CD1c-positive myeloid dendritic cell (primary cell): ENCODE data around the gene YKT6.

Experiments
- DNase-seq: peaks from one replicate; pipeline ENCODE4 v3.0.0-alpha.2; 2016; ENCODE audit errors: extremely low spot score

YKT6 gene

DNA sequence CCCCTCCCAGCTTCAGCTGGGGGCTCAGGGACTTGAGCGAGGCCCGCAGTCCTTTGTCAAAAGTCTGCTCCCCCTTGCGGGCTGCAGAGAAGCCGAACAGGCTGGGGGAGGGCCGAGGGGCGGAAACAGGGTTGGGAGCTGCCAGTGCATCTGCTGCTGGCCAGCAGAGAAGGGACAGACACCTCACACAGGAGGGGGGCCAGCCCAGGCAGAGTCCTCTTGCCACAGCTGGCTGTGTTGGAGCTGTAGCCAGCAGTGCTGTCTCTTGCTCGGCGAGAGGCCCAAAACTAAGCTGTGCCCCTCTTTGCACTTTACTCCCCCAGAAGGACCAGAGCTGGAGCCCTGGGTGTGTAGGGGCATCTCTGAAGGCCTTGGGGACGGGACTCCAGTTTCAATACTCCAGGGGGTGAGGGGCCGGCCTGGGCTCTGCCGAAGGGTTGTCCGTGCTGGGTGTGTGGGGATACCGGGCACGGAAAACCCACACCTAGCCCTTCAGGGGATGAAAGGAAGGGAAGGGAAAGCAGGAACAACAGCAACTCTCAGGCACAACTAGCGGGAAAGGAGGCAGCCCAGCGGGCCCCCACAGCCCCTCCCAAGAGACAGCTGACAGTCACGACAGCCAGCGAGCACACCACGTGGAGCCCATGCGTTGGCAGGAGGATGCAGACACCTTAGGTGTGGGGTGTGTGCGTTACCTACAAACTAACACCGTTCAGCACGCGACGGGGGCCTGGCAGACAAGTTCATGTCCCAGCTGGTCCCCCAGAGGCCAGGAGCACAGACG is 17.8 kb downstream of the YKT6 start:
- DNase-seq, result no peak

DNA sequence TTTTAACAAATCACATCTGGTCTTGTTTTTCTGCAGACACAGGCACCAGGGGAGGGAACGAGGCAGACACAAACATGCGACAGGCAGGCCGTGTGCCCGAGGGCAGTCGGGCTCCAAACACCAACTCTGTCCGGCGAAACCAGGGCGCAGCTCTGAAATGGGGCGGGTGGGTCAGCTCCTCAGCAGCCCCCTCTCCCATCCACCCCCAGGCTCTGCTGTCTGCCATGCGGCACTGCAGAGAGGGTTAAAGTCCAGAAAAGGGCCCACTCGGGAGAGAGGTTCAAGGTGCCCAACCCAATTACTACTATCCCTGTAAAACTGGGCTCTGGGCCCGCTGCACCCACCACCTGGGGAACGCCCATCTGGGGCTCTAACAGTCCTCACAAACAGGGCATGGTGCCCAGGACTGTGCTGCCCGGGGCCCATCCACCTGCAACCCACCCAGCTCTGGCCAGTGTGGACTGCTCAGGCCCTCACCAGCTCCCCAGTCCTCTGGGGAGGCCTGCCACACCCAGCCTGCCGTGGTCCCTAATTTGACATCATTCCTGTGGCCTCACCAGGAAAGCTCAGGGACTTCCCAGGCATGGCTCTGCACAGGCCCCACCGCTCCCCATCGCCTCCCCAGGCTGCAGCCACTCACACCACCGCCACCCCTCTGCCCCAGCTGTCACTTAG is 18.7 kb downstream of the YKT6 start:
- no peak for DNase-seq

- DNase-seq, result no peak
Observed at GRCh38 chr7:44220046-44220357, 19.2 kb downstream of the YKT6 start.

DNA sequence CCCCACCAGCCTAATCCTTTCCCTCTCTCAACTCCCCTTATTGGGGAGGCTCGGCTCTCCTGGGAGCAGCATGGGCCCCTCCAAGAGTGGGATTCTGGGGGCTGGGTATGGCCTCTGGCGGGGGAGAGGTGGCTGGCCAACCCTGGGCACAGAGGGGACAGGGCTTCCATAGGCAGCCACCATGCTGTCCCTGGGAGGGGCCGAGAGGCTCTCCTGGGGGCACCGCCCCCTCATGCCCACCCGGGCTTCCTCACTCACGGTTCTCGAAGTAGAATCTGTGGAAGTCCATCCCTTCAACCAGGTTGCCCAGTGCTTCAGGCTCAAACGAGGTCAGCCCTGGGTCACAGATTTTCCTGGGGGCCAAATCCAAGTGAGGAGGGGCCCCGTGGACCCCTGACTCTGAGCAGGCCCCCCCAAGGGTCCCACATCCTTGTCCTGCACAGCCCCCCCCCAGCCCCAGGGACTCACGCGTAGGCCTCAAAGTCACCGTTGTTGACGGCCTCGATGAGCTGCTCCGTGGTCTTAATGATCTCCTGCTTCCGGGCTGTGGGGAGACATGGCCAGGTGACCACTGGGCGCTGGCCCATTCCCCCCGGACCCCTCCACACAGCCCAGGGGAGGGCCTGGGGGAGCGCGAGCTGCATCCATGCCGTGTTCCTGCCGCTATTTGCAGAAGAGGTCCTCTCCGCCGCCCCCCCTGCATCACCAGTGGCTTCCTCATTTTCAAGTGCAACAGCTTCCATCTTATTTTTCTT is 19.8 kb downstream of the YKT6 start:
- no peak for DNase-seq

DNA sequence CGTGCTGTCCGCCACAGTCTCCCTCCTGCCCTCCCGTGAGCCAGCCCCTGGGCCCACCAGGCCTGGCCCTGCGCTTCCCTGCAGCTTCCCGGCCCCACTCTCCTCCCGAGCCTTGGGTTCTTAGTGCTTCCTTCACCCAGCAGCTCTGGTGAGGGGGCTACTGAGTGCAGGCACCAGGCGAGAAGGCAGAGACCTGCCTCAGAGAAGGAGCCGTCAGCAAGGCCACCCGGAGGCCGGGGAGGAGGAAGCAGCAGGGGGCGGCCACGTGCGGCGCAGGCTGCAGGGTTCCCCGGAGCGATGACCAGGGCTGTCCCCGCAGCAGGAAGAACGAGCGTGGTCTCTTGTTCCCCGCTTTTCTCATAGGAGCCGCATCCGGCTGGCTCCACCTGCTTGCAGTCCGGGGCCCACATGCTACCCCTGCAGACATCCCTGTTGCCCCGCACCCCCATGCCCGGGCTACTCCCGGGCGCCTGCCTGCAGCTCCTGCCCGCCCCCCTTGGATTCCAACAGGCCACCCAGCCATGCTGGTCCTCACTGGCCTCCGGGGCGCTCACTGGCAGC is 20.5 kb downstream of the YKT6 start:
- DNase-seq, result no peak

DNA sequence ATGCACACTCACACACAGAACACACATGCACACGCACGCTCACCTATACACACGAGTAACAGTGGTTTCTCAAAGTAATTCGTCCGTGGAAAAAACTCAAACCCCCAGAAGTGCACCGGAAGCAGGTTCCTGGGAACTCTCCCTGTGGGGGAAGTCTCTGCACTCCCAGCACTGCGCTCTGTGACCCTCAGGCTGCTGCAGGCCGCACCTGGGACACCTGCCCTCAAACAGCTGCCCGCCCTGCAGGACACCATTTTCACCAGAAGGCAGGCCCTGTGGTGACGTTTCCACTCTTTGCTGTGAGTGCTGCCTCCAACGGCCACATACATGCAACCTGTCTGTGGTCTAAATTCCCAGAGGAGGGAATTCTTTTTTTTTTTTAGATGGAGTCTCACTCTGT is 21.3 kb downstream of the YKT6 start:
- no peak for DNase-seq

DNA sequence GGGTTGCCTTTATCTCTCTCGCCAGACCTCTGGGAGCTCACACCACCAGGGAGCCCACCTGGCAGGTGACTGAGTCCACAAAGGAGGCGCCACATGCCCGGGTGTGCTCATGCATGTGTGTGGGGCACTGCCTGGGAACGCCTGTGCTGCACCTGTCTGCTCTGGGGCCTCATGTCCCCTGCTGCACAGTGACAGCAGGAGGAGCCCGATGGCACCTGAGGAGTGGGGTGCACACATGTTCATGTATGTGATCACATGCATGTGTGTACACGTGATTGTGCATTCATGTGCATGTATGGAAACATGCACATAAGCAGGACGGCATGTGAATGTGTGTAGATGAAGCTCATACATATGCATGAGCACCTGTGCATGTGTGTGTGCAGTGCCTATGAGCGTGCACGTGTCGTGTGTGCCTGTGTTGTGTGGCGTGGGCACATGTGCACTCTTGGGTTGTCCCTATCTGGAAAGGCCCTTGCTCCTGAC is 22.0 kb downstream of the YKT6 start:
- DNase-seq, result no peak

GRCh38 chr7:44223362-44224079 is 22.7 kb downstream of the YKT6 start:
- DNase-seq, result no peak

- no peak for DNase-seq
Observed at GRCh38 chr7:44224080-44224973, 23.5 kb downstream of the YKT6 start.

- no peak for DNase-seq
Observed at GRCh38 chr7:44224974-44225565, 24.3 kb downstream of the YKT6 start.

DNA sequence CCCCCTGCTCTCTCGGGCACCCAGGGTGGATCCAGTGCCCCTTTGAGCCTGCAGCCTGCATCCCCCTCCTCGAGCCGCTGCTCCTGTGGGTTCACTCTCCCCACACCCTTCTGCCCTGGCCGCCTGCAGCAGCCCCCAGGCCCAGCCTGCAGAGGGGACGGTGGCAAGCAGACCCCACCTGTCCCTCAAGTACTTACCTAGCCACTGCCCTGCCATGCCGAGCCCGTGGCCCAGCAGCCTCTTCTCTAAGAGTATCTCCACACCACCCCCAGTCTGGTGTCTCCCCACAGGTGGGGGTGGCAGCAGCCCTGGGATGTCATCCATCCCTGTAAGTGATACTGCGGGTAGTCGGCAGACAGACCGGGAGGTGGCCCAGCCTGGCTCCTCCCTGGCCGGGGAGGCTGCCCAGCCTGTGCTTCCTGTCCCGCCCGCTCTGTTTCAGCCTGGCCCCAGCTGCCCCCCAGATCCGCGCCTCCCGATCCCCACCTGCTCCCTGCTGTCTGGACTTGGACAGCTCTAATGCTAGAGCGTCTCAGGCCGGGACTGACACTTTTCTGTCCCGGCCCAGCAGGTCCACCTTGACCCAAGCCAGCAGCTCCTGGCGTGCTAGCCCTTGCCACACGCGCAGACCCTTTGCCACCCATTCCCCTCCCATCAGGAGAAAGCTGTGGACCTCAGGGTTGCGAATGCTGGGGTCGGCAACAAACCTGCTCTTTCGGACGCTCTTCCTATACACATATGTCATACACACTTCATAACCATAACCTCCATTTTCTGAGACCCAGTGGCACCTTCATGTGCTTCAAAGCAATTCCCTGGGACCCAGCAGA is 25.0 kb downstream of the YKT6 start:
- DNase-seq, result no peak

DNA sequence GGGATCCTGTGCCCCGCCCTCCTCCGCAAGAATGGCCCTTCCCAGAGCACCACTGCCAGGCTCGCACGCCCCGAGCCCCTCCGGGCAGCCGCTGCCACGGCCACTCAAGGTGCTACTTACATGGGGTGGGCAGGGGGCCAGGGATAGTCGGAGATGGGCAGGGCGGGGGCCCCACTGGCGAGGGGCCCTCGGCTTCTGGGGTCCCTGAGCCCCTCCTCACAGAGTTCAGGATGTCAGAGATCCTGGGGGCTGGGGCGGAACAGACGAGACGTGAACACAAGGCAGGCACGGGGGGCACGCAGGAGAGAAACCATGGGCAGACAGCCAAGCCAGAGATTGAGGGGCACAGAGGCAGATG is 25.6 kb downstream of the YKT6 start:
- DNase-seq, result no peak

- no peak for DNase-seq
Observed at GRCh38 chr7:44227911-44228310, 27.1 kb downstream of the YKT6 start.

- no peak for DNase-seq
Observed at GRCh38 chr7:44228571-44229350, 28.0 kb downstream of the YKT6 start.

GRCh38 chr7:44229546-44230105 is 28.8 kb downstream of the YKT6 start:
- no peak for DNase-seq

DNA sequence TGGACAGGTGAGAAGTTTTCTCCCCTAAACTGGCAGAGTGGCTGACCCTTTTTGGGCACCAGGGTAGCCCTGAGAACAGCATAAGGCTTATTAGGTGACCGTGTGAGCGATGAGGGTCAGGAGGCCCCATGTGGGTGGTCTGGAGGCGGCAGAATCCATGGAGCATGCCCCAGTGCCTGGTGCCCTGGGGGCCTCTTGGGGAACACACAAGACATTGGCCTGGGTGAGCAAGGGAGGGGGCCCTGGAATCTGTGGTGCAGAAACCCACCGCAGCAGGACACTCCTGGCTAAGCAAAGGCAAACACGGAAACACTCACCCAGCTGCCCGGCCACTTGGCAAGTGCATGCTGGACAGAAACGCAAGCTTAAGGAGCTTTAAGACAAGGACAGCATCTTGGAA is 29.5 kb downstream of the YKT6 start:
- DNase-seq, result no peak

DNA sequence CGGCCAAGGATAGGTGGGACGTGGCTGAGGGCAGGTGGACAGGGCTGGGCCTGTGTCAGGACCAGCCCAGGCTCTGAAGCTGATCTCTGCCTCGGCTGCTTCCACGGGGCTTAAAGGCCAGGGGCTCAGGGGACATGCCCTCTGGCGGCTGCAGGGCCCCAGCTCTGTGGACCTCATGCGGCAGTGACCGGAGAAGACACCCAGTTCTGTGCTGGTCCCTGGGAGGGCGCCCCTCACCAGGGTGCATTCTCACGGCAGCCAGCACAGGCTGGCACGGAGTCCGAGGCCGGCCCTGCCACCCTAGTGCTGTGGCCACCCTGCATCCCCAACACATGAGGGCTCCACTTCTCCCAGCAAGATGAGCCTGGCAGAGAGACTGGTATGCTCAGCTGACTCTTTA is 30.3 kb downstream of the YKT6 start:
- DNase-seq, result no peak

GRCh38 chr7:44232396-44232795 is 31.6 kb downstream of the YKT6 start:
- DNase-seq, result no peak
